ENCODE measurements around the gene FMO3. TPM values are rescaled to one million over a fixed set of nuclear protein-coding genes. Genes with fewer than 3 reads are reported as not detected.
A peak's percentile ranks its signal among the peaks of the same experiment; 100 is the strongest.

The FMO3 gene
- total RNA-seq, 1 donor from 2014 or later = 1.8 TPM

- no peak for ATAC-seq
- intact Hi-C loops (cut with micrococcal nuclease) = no loop called here
- DNase-seq = no peak
Measured at GRCh38 chr1:171112119-171112518, 21.4 kb downstream of the FMO3 start.

- intact Hi-C loops (cut with micrococcal nuclease) = no loop called here
- no peak for DNase-seq
Measured at GRCh38 chr1:171113382-171113781, 22.7 kb downstream of the FMO3 start.

GRCh38 chr1:171115280-171115897 is 24.7 kb downstream of the FMO3 start:
- intact Hi-C loops (cut with micrococcal nuclease) = no loop called here
- no peak for DNase-seq
- peak; percentile 39 for ATAC-seq

More at GRCh38 chr1:171113382-171113781, 22.7 kb downstream of the FMO3 start:
- ATAC-seq = no peak

DNA sequence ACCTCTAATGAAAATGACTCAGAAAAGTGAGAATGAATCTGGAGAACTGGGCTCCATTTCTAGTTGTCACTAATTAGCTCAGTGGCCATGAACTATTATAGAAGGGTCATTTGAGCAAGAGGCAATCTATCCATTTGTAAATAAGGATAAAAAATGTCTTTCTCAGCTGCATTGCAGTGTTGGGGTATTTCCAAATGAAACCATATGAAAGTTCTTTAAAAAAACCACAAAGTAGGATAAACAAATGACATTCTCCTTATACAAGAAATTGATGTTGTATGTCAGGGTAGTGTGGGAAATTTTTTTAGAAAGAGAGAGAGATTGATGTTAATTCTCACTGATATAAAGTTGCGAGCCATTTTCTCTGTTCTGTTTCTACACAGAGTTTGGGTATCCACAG is 26.0 kb downstream of the FMO3 start:
- ATAC-seq = no peak
- intact Hi-C loops (cut with micrococcal nuclease) = no loop called here

GRCh38 chr1:171117085-171117484 is 26.4 kb downstream of the FMO3 start:
- no peak for DNase-seq
- no peak for ATAC-seq
- intact Hi-C loops (cut with micrococcal nuclease) = no loop called here

More for the DNA sequence above, 26.0 kb downstream of the FMO3 start:
- DNase-seq = no peak

- intact Hi-C loops (cut with micrococcal nuclease) = no loop called here
- ATAC-seq = no peak
- no peak for DNase-seq
Measured at GRCh38 chr1:171119648-171120047, 28.9 kb downstream of the FMO3 start.

DNA sequence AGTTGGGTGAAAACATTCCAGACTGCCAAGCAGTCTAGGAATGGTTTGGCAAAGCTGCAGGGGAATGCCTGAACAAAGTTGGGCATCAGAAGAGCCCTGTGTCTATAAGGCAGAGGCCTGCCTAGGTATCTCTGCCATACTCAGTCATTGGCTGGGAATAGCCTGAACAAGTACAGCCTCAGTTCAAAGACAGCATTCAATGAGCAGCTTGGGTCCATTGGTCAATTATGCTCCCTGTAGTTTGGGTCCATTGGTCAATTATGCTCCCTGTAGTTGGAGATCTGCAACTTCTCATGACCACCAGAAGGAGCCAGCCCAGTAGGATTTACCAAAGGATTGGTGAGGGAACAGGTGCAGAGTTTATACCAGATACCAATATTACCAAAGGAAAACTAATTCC is 31.6 kb downstream of the FMO3 start:
- no peak for DNase-seq
- intact Hi-C loops (cut with micrococcal nuclease) = no loop called here
- no peak for ATAC-seq

GRCh38 chr1:171122893-171123292 is 32.2 kb downstream of the FMO3 start:
- intact Hi-C loops (cut with micrococcal nuclease) = no loop called here
- DNase-seq (no peak), ATAC-seq (peak; percentile 72)

GRCh38 chr1:171126504-171126903 is 35.8 kb downstream of the FMO3 start:
- DNase-seq = peak; percentile 63
- ATAC-seq = peak; percentile 66
- intact Hi-C loops (cut with micrococcal nuclease) = no loop called here

DNA sequence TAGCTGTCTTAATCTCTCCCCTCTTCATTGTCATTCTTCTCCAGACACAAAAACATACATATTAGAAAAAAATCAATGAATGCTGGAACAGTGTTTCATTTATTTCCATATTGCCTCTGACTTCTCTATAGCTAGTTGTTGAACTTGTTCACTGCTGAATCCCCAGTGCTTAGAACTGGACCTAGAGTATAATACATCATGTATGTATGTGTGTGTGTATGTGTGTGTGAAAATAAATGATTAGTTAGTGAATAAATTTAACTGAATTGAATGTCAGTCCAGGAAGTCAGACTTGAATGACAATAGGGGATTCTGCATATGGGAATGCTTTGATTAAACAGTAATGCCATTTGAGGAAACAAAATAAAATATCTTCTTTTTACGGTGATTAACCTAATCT is 36.4 kb downstream of the FMO3 start:
- DNase-seq (no peak), ATAC-seq (no peak)
- intact Hi-C loops (cut with micrococcal nuclease) = no loop called here

GRCh38 chr1:171127501-171127900 is 36.8 kb downstream of the FMO3 start:
- peak; percentile 44 for ATAC-seq
- intact Hi-C loops (cut with micrococcal nuclease) = no loop called here

DNA sequence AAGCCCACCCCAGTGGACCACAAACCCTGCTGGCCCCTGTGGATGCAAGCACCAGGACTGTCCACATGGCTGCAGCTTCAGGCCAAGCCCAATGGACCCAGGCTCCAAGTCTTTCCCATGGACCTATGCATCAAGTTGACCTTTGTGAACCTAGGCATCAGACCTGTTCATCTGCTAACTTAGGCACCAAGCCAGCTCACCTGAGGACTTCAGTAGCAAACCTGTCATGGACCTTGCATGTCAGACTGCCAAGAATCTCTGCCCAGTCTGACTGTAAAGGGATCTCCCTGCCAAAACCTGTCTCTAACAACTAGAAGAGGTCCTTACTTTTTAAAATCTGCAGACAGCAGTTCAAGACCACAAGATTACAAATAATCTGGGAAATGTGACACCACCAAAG is 37.8 kb downstream of the FMO3 start:
- DNase-seq (no peak), ATAC-seq (no peak)
- intact Hi-C loops (cut with micrococcal nuclease) = no loop called here

More at GRCh38 chr1:171127501-171127900, 36.8 kb downstream of the FMO3 start:
- DNase-seq = no peak

- DNase-seq (no peak), ATAC-seq (no peak)
- intact Hi-C loops (cut with micrococcal nuclease) = no loop called here
Measured at GRCh38 chr1:171134204-171134923, 43.7 kb downstream of the FMO3 start.

DNA sequence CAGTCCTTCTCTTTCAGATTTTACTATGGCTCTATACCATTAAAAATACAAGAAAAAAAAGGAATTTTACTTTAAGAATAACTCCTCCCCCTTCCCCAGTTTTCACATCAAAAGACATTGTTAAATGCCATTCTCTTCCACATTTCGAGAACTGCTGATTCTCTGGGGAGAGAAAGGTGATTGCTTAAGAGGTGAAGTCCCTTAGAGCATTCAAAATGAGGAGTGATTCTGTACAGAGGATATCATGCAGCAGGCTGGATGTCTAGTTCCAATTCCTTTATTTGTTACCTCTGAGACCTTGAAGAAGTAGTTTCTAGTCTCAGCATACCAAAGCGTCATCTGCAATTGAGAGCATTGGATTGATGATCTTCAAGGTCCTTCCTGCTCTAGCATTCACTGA is 46.9 kb downstream of the FMO3 start:
- intact Hi-C loops (cut with micrococcal nuclease) = no loop called here
- DNase-seq = no peak

GRCh38 chr1:171138980-171139379 is 48.3 kb downstream of the FMO3 start:
- peak; percentile 16 for ATAC-seq
- intact Hi-C loops (cut with micrococcal nuclease) = no loop called here
- DNase-seq = peak; percentile 34

More for the DNA sequence above, 46.9 kb downstream of the FMO3 start:
- ATAC-seq = no peak

DNA sequence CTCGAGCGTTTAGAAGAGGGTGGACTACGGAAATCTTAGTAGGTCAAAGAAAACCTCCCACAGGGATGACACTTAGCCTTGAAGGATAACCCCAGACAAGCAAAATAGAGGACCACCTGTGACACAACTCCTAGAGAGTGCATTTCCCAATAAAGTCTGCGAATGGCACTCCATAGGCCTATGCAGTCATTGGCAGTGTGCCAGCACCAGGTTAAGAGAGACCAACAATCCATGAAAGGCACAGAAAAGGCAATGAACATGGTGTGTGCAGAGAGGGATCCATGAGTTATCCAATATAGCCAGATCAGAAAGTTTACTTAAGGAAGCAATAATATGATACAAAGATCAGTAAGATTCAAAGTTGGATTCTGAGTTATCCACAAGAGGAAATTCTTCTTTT is 49.2 kb downstream of the FMO3 start:
- peak; percentile 20 for DNase-seq
- intact Hi-C loops (cut with micrococcal nuclease) = loop anchor here (5.0 kb wide), 1 partner anchor 47 kb away; the partner anchor contains the start of gene FMO2

GRCh38 chr1:171140401-171140800 is 49.7 kb downstream of the FMO3 start:
- ATAC-seq (peak; percentile 35), DNase-seq (peak; percentile 55)
- intact Hi-C loops (cut with micrococcal nuclease) = loop anchor here (5.0 kb wide), 1 partner anchor 47 kb away; the partner anchor contains the start of gene FMO2

More for the DNA sequence above, 49.2 kb downstream of the FMO3 start:
- ATAC-seq = no peak

- ATAC-seq (no peak), DNase-seq (no peak)
- intact Hi-C loops (cut with micrococcal nuclease) = loop anchor here (5.0 kb wide), 1 partner anchor 46 kb away; the partner anchor contains the start of gene FMO2
Measured at GRCh38 chr1:171140956-171141687, 50.4 kb downstream of the FMO3 start.

DNA sequence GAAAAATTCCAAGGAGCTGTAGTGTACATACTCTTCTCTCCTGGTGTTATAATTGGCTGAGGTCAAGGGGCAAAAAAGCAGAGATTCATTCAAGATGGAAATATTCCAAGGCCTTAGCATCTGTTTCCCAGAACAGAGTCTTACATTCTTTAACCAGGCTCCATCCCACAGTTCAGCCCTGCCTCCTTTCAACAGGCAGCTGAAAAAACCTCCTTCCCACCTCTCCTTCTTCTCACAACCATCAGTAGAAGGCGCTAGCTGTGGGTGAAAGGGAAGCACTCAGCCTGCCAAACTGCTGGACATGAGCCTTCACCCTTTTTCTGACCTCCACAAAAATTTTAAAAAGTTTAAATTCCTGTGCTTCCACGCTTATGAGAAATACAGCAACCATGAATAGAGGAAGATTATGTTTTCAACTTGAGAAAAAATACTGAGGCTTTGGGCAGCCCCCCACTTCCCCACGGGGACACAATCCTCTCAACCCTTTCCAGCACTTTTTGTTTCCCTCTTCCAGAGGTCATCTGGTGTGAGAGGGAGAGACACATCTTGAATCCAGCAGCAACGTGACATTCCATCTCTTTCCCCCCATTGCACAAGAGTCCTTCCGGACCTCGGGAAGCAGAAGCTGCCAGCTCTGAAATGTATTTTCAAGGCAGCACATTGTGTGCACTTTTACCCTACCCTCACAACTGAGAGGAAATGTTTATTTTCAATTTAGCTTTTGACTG is 51.1 kb downstream of the FMO3 start:
- intact Hi-C loops (cut with micrococcal nuclease) = loop anchor here (5.0 kb wide), 1 partner anchor 45 kb away; the partner anchor contains the start of gene FMO2
- ATAC-seq (peak; percentile 80), DNase-seq (peak; percentile 50)
